ENCODE measurements around the gene ACSL3. TPM values are rescaled to one million over a fixed set of nuclear protein-coding genes. Genes with fewer than 3 reads are reported as not detected.

Gene ACSL3
- total and polyA plus RNA-seq, 12 donors, result 11.0 to 130 (median 70.6) TPM

DNA sequence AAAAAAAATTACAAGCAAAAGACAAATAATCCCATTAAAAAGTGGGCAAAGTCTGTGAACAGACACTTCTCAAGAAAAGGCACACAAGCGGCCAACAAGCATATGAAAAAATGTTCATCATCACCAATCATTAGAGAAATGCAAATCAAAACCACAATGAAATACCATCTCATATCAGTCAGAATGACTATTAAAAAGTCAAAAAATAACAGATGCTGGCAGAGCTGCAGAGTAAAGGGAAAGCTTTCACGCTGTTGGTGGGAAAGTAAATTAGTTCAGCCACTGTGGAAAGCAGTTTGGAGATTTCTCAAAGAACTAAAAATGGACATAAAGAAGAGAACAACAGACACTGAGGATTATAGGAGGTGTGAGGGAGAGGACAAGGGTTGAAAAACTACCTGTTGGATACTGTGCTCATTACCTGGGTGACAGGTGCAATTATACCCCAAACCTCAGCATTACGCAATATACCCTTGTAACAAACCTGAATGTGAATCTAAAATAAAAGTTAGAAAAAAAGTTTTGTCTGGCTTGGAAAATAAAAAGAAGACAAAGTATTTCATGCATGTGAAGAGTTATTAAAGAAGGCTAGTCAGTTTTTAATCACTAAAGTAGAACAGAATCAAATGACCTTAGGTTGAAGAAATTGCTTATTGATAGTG lies 8.7 kb upstream of the ACSL3 start:
- Histone ChIP-seq H3K9me3 (replicated peaks in 1 of 3) (no peaks in the 10 kb centered on the region), H3K4me3 (no peak overlapping the region), H3K27ac (no peak overlapping the region), H3K4me1 (replicated peaks in 1 of 2) (no peaks in the 10 kb centered on the region), H3K36me3 (replicated peaks in 1 of 2) (no peaks in the 10 kb centered on the region), H3K27me3 (no peaks in the 10 kb centered on the region)
- intact Hi-C loops (cut with DNase I), result no loop called here
- WGBS, 4 donors, result 91 to 96% (median 93%) methylated on average over 3 of the region's 3 CpGs
- no peak for DNase-seq
- TF ChIP-seq, protein P1, sequence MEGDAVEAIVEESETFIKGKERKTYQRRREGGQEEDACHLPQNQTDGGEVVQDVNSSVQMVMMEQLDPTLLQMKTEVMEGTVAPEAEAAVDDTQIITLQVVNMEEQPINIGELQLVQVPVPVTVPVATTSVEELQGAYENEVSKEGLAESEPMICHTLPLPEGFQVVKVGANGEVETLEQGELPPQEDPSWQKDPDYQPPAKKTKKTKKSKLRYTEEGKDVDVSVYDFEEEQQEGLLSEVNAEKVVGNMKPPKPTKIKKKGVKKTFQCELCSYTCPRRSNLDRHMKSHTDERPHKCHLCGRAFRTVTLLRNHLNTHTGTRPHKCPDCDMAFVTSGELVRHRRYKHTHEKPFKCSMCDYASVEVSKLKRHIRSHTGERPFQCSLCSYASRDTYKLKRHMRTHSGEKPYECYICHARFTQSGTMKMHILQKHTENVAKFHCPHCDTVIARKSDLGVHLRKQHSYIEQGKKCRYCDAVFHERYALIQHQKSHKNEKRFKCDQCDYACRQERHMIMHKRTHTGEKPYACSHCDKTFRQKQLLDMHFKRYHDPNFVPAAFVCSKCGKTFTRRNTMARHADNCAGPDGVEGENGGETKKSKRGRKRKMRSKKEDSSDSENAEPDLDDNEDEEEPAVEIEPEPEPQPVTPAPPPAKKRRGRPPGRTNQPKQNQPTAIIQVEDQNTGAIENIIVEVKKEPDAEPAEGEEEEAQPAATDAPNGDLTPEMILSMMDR (IDR thresholded peaks at IDR 0.05), result no peak
- TF ChIP-seq POLR2A (IDR thresholded peaks at IDR 0.05), result no peak

DNA sequence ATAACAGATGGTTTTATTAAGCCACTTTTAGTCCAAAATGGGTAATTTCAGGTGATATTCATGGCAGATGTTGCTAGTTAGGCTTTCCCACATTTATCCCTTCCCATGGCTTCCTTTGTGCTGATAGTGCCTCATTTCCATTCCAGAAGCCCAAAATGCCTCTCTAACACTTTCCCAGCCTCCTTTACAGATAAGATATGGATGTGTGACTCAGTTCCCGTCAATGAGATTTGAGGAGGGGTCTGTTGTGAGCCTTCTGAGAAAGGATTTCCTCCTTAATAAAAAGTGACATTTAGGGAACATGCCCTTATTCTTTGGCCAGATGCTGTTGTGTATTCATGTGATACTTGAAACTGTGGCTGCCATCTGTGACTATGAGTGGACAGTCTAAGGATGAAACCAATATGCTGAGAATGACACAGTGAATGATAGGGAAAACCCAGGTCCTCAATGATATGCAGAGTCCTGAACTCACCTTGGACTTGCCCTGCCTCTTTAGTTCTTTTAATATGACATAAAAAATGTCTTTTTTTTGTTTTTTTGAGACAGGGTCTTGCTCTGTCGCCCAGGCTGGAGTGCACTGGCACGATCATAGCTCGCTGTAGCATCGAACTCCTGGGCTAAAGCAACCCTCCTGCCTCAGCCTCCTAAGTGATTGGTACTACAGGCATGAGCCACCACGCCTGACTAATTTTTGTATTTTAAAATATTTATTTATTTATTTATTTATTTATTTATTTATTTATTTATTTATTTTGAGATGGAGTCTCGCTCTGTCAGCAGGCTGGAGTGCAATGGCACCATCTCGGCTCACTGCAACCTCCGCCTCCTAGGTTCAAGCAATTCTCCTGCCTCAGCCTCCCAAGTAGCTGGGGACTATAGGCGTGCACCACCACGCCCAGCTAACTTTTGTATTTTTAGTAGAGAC lies 5.8 kb upstream of the ACSL3 start:
- H3K27ac ChIP-seq, result no peak overlapping the region
- H3K4me1 ChIP-seq (replicated peaks in 1 of 2), result peaks cover 7 to 8% of the 10 kb centered on the region in 2 donors
- DNase-seq, result no peak
- no peak overlapping the region for H3K4me3 ChIP-seq
- WGBS, 4 donors, result 92 to 95% (median 94%) methylated on average over 11 of the region's 11 CpGs
- no peaks in the 10 kb centered on the region for H3K36me3 ChIP-seq (replicated peaks in 1 of 2)
- H3K9me3 ChIP-seq (replicated peaks in 1 of 3), result no peaks in the 10 kb centered on the region
- no peak for TF ChIP-seq POLR2A (IDR thresholded peaks at IDR 0.05)
- TF ChIP-seq, protein P1 (IDR thresholded peaks at IDR 0.05), result no peak
- intact Hi-C loops (cut with DNase I), result no loop called here
- no peaks in the 10 kb centered on the region for H3K27me3 ChIP-seq

DNA sequence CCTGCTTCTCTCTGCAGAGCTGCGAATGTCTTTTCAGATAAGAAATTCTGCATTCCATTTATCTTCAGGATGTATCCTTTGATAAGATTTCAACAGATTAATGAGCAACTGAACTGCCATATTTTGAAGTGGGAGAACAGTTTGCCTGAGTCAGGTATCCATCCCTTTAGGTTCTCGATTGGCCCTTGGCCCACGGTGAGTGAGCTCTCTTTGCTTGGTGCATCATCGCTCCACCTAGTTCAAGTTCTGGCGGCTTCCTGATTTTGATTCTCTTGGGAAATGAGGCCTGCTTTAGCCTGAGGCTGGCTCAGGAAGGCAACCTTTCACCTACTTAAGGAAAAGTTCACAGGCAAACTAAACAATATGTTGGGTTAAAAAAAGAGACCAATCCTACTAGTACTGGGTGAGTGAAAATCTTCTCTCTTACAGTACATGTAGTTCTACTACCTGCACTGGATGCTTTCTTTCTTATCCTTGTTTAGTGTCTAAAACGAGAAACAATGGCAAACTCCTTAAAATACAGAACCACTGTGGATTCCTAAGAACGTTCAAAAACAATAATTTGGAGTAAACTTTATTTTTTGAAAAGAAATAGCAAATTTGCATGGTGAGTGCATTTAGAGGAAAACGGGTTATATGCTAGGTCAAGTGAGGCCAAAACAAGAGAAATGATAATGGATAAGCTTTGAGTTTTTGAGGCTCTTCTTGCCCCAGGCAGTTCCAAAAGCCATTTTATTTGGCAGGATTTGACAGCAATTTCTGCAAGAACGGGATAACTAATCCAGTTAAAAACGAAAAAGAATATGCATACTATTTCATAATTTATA lies 837 bp upstream of the ACSL3 start:
- no peaks in the 10 kb centered on the region for H3K36me3 ChIP-seq (replicated peaks in 1 of 2)
- peak overlapping the region in 4 of 5 donors; percentile 67 to 99 (median 98) for H3K27ac ChIP-seq
- DNase-seq, result peak; percentile 40 to 84 (median 65)
- H3K4me3 ChIP-seq, result peak overlapping the region in 2 of 4 donors; percentile 78 to 97
- H3K4me1 ChIP-seq (replicated peaks in 1 of 2), result peaks cover 29 to 45% of the 10 kb centered on the region in 2 donors
- intact Hi-C loops (cut with DNase I), result no loop called here
- no peaks in the 10 kb centered on the region for H3K9me3 ChIP-seq (replicated peaks in 1 of 3)
- TF ChIP-seq POLR2A (IDR thresholded peaks at IDR 0.05), result no peak
- TF ChIP-seq, protein P1 (IDR thresholded peaks at IDR 0.05), result no peak
- no peaks in the 10 kb centered on the region for H3K27me3 ChIP-seq
- 8 to 17% (median 13%) methylated on average over 10 of the region's 10 CpGs for WGBS, 4 donors
